ENCODE data around the gene CCDC80. TPM values are rescaled to one million over a fixed set of nuclear protein-coding genes. Genes with fewer than 3 reads are reported as not detected.

Gene CCDC80
- total RNA-seq, 1 donor from 2014 or later = not detected

- ATAC-seq (ENCODE audit: low read depth) (no peak), DNase-seq (no peak)
- no peaks in the 10 kb centered on the region for H3K27me3 Mint-ChIP-seq
- TF ChIP-seq, protein P1, sequence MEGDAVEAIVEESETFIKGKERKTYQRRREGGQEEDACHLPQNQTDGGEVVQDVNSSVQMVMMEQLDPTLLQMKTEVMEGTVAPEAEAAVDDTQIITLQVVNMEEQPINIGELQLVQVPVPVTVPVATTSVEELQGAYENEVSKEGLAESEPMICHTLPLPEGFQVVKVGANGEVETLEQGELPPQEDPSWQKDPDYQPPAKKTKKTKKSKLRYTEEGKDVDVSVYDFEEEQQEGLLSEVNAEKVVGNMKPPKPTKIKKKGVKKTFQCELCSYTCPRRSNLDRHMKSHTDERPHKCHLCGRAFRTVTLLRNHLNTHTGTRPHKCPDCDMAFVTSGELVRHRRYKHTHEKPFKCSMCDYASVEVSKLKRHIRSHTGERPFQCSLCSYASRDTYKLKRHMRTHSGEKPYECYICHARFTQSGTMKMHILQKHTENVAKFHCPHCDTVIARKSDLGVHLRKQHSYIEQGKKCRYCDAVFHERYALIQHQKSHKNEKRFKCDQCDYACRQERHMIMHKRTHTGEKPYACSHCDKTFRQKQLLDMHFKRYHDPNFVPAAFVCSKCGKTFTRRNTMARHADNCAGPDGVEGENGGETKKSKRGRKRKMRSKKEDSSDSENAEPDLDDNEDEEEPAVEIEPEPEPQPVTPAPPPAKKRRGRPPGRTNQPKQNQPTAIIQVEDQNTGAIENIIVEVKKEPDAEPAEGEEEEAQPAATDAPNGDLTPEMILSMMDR (IDR thresholded peaks at IDR 0.05) = no peak
- H3K4me1 Mint-ChIP-seq = peaks cover 4% of the 10 kb centered on the region
- CTCF ChIA-PET = interaction anchor here (1.2 kb wide), 1 partner anchor 99 kb away, joined by 3 read pairs; no protein-coding TSS in a partner anchor
- H3K27ac Mint-ChIP-seq = no peak overlapping the region
- POLR2A ChIA-PET = no interaction called here
- no peak overlapping the region for H3K4me3 Mint-ChIP-seq
- no peaks in the 10 kb centered on the region for H3K36me3 Mint-ChIP-seq (ENCODE audit: low read depth)
- H3K9me3 Mint-ChIP-seq = no peaks in the 10 kb centered on the region
- intact Hi-C loops (cut with micrococcal nuclease) = no loop called here
Measured at GRCh38 chr3:112635674-112636073, 5.3 kb downstream of the CCDC80 start.

GRCh38 chr3:112634786-112635541, 6.0 kb downstream of the CCDC80 start:
- Mint-ChIP-seq H3K4me1 (peaks cover 4% of the 10 kb centered on the region), H3K9me3 (no peaks in the 10 kb centered on the region), H3K36me3 (ENCODE audit: low read depth) (no peaks in the 10 kb centered on the region), H3K4me3 (no peak overlapping the region), H3K27ac (no peak overlapping the region), H3K27me3 (no peaks in the 10 kb centered on the region)
- ATAC-seq (ENCODE audit: low read depth) (no peak), DNase-seq (no peak)
- TF ChIP-seq, protein P1 (IDR thresholded peaks at IDR 0.05) = no peak
- ChIA-PET POLR2A (no interaction called here), CTCF (interaction anchor here (1.2 kb wide), 1 partner anchor 100 kb away, joined by 3 read pairs; no protein-coding TSS in a partner anchor)
- intact Hi-C loops (cut with micrococcal nuclease) = no loop called here

- Mint-ChIP-seq H3K9me3 (no peaks in the 10 kb centered on the region), H3K4me1 (peaks cover 4% of the 10 kb centered on the region), H3K4me3 (no peak overlapping the region), H3K27me3 (no peaks in the 10 kb centered on the region), H3K36me3 (ENCODE audit: low read depth) (no peaks in the 10 kb centered on the region), H3K27ac (no peak overlapping the region)
- TF ChIP-seq, protein P1 (IDR thresholded peaks at IDR 0.05) = no peak
- CTCF ChIA-PET = interaction anchor here (0.9 kb wide), 1 partner anchor 9 kb away, joined by 3 read pairs; no protein-coding TSS in a partner anchor
- intact Hi-C loops (cut with micrococcal nuclease) = no loop called here
- POLR2A ChIA-PET = no interaction called here
- no peak for ATAC-seq (ENCODE audit: low read depth)
- no peak for DNase-seq
Measured at GRCh38 chr3:112633757-112634156, 7.2 kb downstream of the CCDC80 start.

DNA sequence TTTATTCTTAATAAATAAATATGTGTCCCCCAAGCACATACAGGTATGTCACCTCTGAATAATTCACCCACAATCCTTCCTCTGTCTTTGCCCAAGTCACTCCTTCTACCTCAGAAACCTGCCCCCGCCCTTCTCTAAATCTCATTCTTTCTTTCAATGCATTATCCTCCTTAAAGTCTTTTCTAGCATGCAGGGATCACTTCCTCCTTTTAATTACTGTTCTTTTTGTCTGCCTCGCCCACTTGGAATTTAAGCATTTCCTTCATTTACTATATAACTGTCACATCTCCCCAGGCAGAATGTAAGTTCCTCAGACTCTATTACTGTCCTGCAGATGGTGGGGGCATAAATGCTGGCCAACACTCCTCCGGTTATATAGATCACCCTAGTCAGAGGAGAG, 7.8 kb downstream of the CCDC80 start:
- H3K9me3 Mint-ChIP-seq = no peaks in the 10 kb centered on the region
- ATAC-seq (ENCODE audit: low read depth) (no peak), DNase-seq (no peak)
- ChIA-PET CTCF (interaction anchor here (0.9 kb wide), 1 partner anchor 9 kb away, joined by 3 read pairs; no protein-coding TSS in a partner anchor), POLR2A (no interaction called here)
- peaks cover 4% of the 10 kb centered on the region for H3K4me1 Mint-ChIP-seq
- TF ChIP-seq, protein P1 (IDR thresholded peaks at IDR 0.05) = no peak
- H3K4me3 Mint-ChIP-seq = no peak overlapping the region
- H3K27me3 Mint-ChIP-seq = no peaks in the 10 kb centered on the region
- no peak overlapping the region for H3K27ac Mint-ChIP-seq
- H3K36me3 Mint-ChIP-seq (ENCODE audit: low read depth) = no peaks in the 10 kb centered on the region
- intact Hi-C loops (cut with micrococcal nuclease) = no loop called here

DNA sequence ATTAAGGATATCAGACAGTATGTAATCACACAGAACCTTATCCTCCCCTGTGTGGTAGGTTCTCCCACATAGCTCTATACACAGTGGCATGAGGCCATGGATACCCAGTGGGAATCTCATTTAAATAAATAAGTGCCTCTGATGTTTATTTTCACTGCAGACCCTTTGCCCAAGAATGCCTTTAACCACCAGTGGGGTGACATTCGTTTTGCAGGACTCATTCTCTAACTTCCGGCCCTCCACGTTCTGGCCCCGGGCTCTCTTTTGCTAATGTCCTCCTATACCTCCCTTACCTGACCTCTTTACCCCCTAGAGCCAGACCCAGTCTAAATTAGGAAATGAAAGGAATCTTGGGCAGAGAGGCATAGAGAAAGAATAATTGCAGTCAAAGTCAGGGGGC, 8.3 kb downstream of the CCDC80 start:
- no peak overlapping the region for H3K27ac Mint-ChIP-seq
- intact Hi-C loops (cut with micrococcal nuclease) = no loop called here
- H3K36me3 Mint-ChIP-seq (ENCODE audit: low read depth) = no peaks in the 10 kb centered on the region
- no peaks in the 10 kb centered on the region for H3K27me3 Mint-ChIP-seq
- ATAC-seq (ENCODE audit: low read depth) = no peak
- TF ChIP-seq, protein P1 (IDR thresholded peaks at IDR 0.05) = no peak
- peaks cover 4% of the 10 kb centered on the region for H3K4me1 Mint-ChIP-seq
- no peak for DNase-seq
- H3K9me3 Mint-ChIP-seq = no peaks in the 10 kb centered on the region
- POLR2A ChIA-PET = no interaction called here
- CTCF ChIA-PET = interaction anchor here (0.9 kb wide), 1 partner anchor 10 kb away, joined by 3 read pairs; no protein-coding TSS in a partner anchor
- H3K4me3 Mint-ChIP-seq = no peak overlapping the region
